ENCODE measurements around the gene SARM1.

SARM1 gene

DNA sequence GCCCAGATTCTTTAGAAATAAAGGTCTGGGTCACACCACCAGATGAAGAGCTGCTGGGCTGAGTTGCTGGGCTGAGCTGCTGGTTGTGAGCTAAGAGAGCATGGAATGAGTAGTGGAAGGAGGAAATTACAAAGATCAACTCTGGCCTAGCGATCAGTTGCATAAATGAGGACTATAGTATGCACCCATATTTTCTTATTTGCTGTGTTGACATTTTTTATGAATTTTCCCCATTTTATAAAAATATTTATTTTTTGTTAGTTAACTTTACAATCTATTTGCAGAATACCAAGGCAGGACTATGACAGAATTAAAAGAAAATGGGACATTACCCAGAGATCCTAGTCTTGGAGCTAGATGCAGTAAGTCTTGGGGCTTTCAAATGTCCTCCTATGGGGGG lies 78.4 kb downstream of the SARM1 start:
- Histone ChIP-seq H3K9ac (ENCODE audit: low read depth, low read length) (no peak overlapping the region), H3K9me3 (ENCODE audit: insufficient read depth, low read depth, low read length) (no peaks in the 10 kb centered on the region), H3K4me3 (ENCODE audit: low read length) (no peak overlapping the region), H3K27ac (ENCODE audit: low read length) (no peak overlapping the region), H3K4me1 (ENCODE audit: insufficient read depth, low read length) (no peaks in the 10 kb centered on the region), H3K36me3 (ENCODE audit: insufficient read depth, low read depth, low read length) (no peaks in the 10 kb centered on the region), H3K27me3 (ENCODE audit: insufficient read depth, low read length) (no peaks in the 10 kb centered on the region; the same call in 1 of the 2 replicates)
